IMR-90 (cell line): ENCODE results near the gene PLA2G15. TPM values are rescaled to one million over a fixed set of nuclear protein-coding genes. Genes with fewer than 3 reads are reported as not detected.

Experiments used
- ATAC-seq: fragments of 200-7000 bp; cut with Tn5 transposase; 2 replicates; pipeline ENCODE4 v1.9.1; 2020; ENCODE audit warnings: low read depth, mild to moderate bottlenecking, moderate library complexity
- BruUV-seq: library from RNA; stranded (reverse); fragments of 400-500 nt; replicated peaks from 2 replicates; lab custom pipeline; 2021; lab: Mats Ljungman, UMichigan
- CTCF ChIA-PET: fragments of 300-600 bp; formaldehyde crosslinking; extraction: SDS; loops from one replicate; lab custom pipeline; 2021; ENCODE audit warnings: antibody characterized with exemption; lab: Yijun Ruan, JAX
- POLR2A ChIA-PET: fragments of 300-600 bp; sonication (Branson Sonifier 250); formaldehyde crosslinking; loops from one replicate; lab custom pipeline; 2022; ENCODE audit warnings: antibody characterized with exemption; ENCODE audit not compliant: unreplicated experiment; lab: Charles Lee
- DNase-seq: peaks from one replicate; pipeline ENCODE4 v3.0.0; 2013
- H2AFZ ChIP-seq: replicated peaks from 2 replicates; pipeline ENCODE3; 2013; ENCODE audit warnings: low read length, mild to moderate bottlenecking; ENCODE audit not compliant: poor library complexity
- H2AK5ac ChIP-seq: 2 replicates; pipeline ENCODE4 v1.6.1; 2013; ENCODE audit warnings: low read depth, low read length, inconsistent platforms
- H2AK9ac ChIP-seq: replicated peaks from 2 replicates; pipeline ENCODE3; 2013; ENCODE audit warnings: mild to moderate bottlenecking, low read depth, low read length, moderate library complexity; ENCODE audit not compliant: poor library complexity
- H2BK120ac ChIP-seq: 2 replicates; pipeline ENCODE4 v1.6.1; 2013; ENCODE audit warnings: low read depth, low read length, inconsistent platforms
- H2BK15ac ChIP-seq: 3 replicates; pipeline ENCODE4 v1.6.1; 2013; ENCODE audit warnings: low read depth, low read length, inconsistent platforms
- H2BK20ac ChIP-seq: 2 replicates; pipeline ENCODE4 v1.6.1; 2013; ENCODE audit warnings: low read depth, mild to moderate bottlenecking, inconsistent platforms, low read length, moderate library complexity
- H2BK5ac ChIP-seq: 2 replicates; pipeline ENCODE4 v1.6.1; 2013; ENCODE audit warnings: mild to moderate bottlenecking, low read depth, low read length, inconsistent platforms; ENCODE audit not compliant: poor library complexity, severe bottlenecking
- H3K14ac ChIP-seq: replicated peaks from 2 replicates; pipeline ENCODE4 v1.6.1; 2013; ENCODE audit warnings: low read depth, low read length, inconsistent platforms
- H3K18ac ChIP-seq: 2 replicates; pipeline ENCODE4 v1.6.1; 2013; ENCODE audit warnings: low read depth, low read length, control low read depth
- H3K23ac ChIP-seq: 2 replicates; pipeline ENCODE4 v1.6.1; 2013; ENCODE audit warnings: low read depth, low read length, inconsistent platforms
- H3K27ac ChIP-seq: 2 replicates; pipeline ENCODE4 v1.5.1; 2013; ENCODE audit warnings: mild to moderate bottlenecking, control low read depth, low read length; ENCODE audit not compliant: insufficient read depth
- H3K27me3 ChIP-seq: 2 replicates; pipeline ENCODE4 v1.6.1; 2013; ENCODE audit warnings: low read length; ENCODE audit not compliant: control insufficient read depth, insufficient read depth
- H3K36me3 ChIP-seq: 2 replicates; pipeline ENCODE4 v1.6.1; 2013; ENCODE audit warnings: low read length, mixed read lengths; ENCODE audit not compliant: control insufficient read depth, insufficient read depth
- H3K4ac ChIP-seq: 2 replicates; pipeline ENCODE4 v1.6.1; 2013; ENCODE audit warnings: low read depth, low read length, inconsistent platforms
- H3K4me1 ChIP-seq: 2 replicates; pipeline ENCODE4 v1.6.1; 2013; ENCODE audit warnings: low read length, mixed read lengths; ENCODE audit not compliant: control insufficient read depth, insufficient read depth
- H3K4me2 ChIP-seq: 2 replicates; pipeline ENCODE4 v1.6.1; 2013; ENCODE audit warnings: low read depth, mild to moderate bottlenecking, control low read depth, low read length, moderate library complexity
- H3K4me3 ChIP-seq: 2 replicates; pipeline ENCODE4 v1.5.1; 2013; ENCODE audit warnings: low read depth, mild to moderate bottlenecking, control low read depth, low read length, moderate library complexity; ENCODE audit not compliant: insufficient read depth
- H3K56ac ChIP-seq: 2 replicates; pipeline ENCODE4 v1.6.1; 2013; ENCODE audit warnings: low read length, inconsistent platforms; ENCODE audit not compliant: insufficient read depth; ENCODE audit errors: extremely low read depth
- H3K79me1 ChIP-seq, 2 experiments: 2 replicates each; pipeline ENCODE4 v1.6.1; 2013; ENCODE audit warnings: low read length in 2 of 2, inconsistent platforms in 1 of 2, low read depth in 1 of 2
- H3K9ac ChIP-seq: 2 replicates; pipeline ENCODE4 v1.6.1; 2013; ENCODE audit warnings: low read depth, low read length, control low read depth
- H3K9me1 ChIP-seq: 2 replicates; pipeline ENCODE4 v1.6.1; 2013; ENCODE audit warnings: low read length, inconsistent platforms; ENCODE audit not compliant: insufficient read depth
- H3K9me3 ChIP-seq: 2 replicates; pipeline ENCODE4 v1.6.1; 2013; ENCODE audit warnings: low read length; ENCODE audit not compliant: control insufficient read depth, insufficient read depth
- H4K20me1 ChIP-seq: 2 replicates; pipeline ENCODE4 v1.6.1; 2013; ENCODE audit warnings: low read length, inconsistent platforms; ENCODE audit not compliant: insufficient read depth
- H4K5ac ChIP-seq: 2 replicates; pipeline ENCODE4 v1.6.1; 2013; ENCODE audit warnings: mild to moderate bottlenecking, low read depth, low read length, control low read depth
- H4K8ac ChIP-seq, 2 experiments: 2 replicates each; pipeline ENCODE4 v1.6.1; 2013; ENCODE audit warnings: low read depth in 2 of 2, low read length in 2 of 2, control low read depth in 1 of 2, inconsistent platforms in 1 of 2
- H4K91ac ChIP-seq: 2 replicates; pipeline ENCODE4 v1.6.1; 2013; ENCODE audit warnings: low read depth, low read length, inconsistent platforms; ENCODE audit not compliant: insufficient read depth
- CHD1 ChIP-seq: IDR thresholded peaks from 2 replicates; pipeline ENCODE4 v1.6.1; 2012; ENCODE audit warnings: low read depth, low read length, improper control_type of control experiment
- MAFK ChIP-seq: IDR thresholded peaks from 2 replicates; pipeline ENCODE4 v1.6.1; 2012; ENCODE audit warnings: low read depth, low read length, improper control_type of control experiment
- RAD21 ChIP-seq: IDR thresholded peaks from 2 replicates; pipeline ENCODE4 v1.6.1; 2012; ENCODE audit warnings: low read length, improper control_type of control experiment
- USF2 ChIP-seq: fragments of 150-350 bp; IDR thresholded peaks from 2 replicates; pipeline ENCODE4 v1.6.1; 2017; ENCODE audit warnings: mild to moderate bottlenecking, antibody characterized with exemption, low read length, low read depth
- WGBS, 2 experiments: methylation state at CpG; one replicate each; pipeline versions ENCODE4 v1.1.5 to v1.1.7; 2013; ENCODE audit warnings: missing lambda C conversion rate in 2 of 2; ENCODE audit not compliant: insufficient read length in 1 of 2; ENCODE audit errors: extremely low coverage in 2 of 2; 5-methylcytosine and 5-hydroxymethylcytosine counted together
- dilution Hi-C: fragments of 300-500 bp; cut with HindIII; formaldehyde crosslinking; loops from one replicate; pipeline ENCODE4 v1.14.3; 2018; ENCODE audit warnings: low sequenced_read_pairs; ENCODE audit not compliant: unreplicated experiment
- in situ Hi-C: fragments of 300-500 bp; cut with MboI; formaldehyde crosslinking; loops from 3 replicates; pipeline ENCODE4 v1.14.3; 2019; ENCODE audit warnings: low sequenced_read_pairs, inconsistent platforms, mixed read lengths
- intact Hi-C: fragments of 100-400 bp; cut with micrococcal nuclease; formaldehyde crosslinking; loops from 2 replicates; pipeline ENCODE4 v1.10.0; 2022
- polyA plus RNA-seq, 3 experiments: library from polyadenylated mRNA; depleted of rRNA; stranded (reverse); fragments of >200 nt; gene quantifications; 2 replicates each; pipeline ENCODE4 v1.2.3, GENCODE V29; 2012; ENCODE audit warnings: low replicate concordance in 1 of 3
- total RNA-seq: library from RNA; depleted of rRNA; stranded (reverse); fragments of >200 nt; gene quantifications from 2 replicates; pipeline ENCODE4 v1.2.3, GENCODE V29; 2012

PLA2G15 gene
- total and polyA plus RNA-seq, 2 of the 4 experiments (the other 2 are of a cell fraction), result 19.5 to 31.7 TPM

DNA sequence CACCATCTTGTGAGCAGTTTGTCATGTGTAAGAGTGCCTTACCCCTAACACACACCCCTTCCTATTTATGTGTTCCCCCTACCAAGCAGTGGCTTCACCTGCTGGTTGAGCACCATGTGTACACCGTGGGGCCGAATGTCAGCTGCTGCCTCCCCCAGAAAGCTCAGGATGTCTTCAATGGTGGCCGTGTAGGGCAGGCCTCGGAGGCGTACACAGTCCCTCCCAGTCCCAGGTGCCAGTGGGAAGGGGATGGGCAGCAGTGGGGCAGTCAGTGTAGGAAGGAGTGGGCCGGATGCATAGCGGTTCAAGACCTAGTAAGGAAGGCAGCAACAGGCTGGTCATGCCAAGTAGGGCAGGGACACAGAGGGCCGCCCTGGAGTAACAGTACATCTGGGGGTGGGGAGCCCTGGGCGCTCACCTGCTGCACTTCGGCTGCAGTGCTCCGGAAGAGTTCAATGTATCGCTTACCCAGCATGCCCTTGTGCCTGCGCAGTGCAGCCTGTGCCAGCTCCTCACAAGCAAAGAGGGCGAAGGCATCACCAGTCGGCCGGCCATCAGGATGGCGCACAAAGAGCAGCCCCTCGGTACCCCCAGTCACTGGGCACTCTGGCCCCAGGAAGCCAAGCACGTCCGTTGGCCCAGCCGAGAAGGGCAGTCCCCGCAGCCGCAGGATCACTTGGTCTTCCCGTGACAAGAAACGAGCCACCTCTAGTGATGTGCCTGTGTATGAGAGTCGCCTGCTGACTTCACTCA is 13.6 kb upstream of the PLA2G15 start (continued):
- TF ChIP-seq CHD1, result no peak

- Histone ChIP-seq H3K79me1 (peaks cover 0 to 9% of the 10 kb centered on the region in 2 experiments; a peak in 1 of 4 replicates), H3K4ac (no peak overlapping the region), H2BK20ac (no peak overlapping the region), H3K4me1 (peaks cover 8% of the 10 kb centered on the region), H3K4me2 (no peak overlapping the region), H3K9ac (no peak overlapping the region), H3K23ac (no peak overlapping the region), H4K91ac (no peak overlapping the region), H4K20me1 (0 out of 2 replicates have a peak, but pooled peaks cover 3% of the 10 kb centered on the region), H2AK5ac (peak overlapping the region; percentile 16; the same call in 1 of the 2 replicates), H3K27ac (no peak overlapping the region), H4K8ac (no peak overlapping the region), H3K14ac (no peak overlapping the region), H2BK5ac (no peak overlapping the region), H4K5ac (no peak overlapping the region), H2AK9ac (no peak overlapping the region), H3K9me3 (no peaks in the 10 kb centered on the region), H3K9me1 (peaks cover 8% of the 10 kb centered on the region), H2BK120ac (no peak overlapping the region), H3K36me3 (peaks cover 4% of the 10 kb centered on the region), H3K4me3 (no peak overlapping the region), H3K56ac (no peak overlapping the region), H2AFZ (no peak overlapping the region), H3K18ac (no peak overlapping the region), H3K27me3 (no peaks in the 10 kb centered on the region), H2BK15ac (no peak overlapping the region)
- in situ Hi-C loops (no loop called here), dilution Hi-C loops (no loop called here), intact Hi-C loops (no loop called here)
- WGBS, 2 experiments, result 96% methylated on average over 6 of the region's 16 CpGs; no CpG with 5 or more reads in 1 of the 2 experiments
- DNase-seq (no peak), ATAC-seq (no peak)
- BruUV-seq, result no TSS peak
- CTCF ChIA-PET, result no interaction called here
- POLR2A ChIA-PET, result no interaction called here
- TF ChIP-seq USF2, result no peak
- no peak for TF ChIP-seq RAD21
- no peak for TF ChIP-seq MAFK
These were observed 12.8 kb upstream of the PLA2G15 start for GRCh38 chr16:68232335-68232734.
